ENCODE measurements around the gene FSTL4.

The FSTL4 gene

GRCh38 chr5:133423011-133423617, 189.2 kb downstream of the FSTL4 start:
- no peak for DNase-seq

- DNase-seq, result no peak
These were observed 190.5 kb downstream of the FSTL4 start for GRCh38 chr5:133421806-133422205.

GRCh38 chr5:133421394-133421793, 190.9 kb downstream of the FSTL4 start:
- DNase-seq, result peak; percentile 62

GRCh38 chr5:133420440-133421301, 191.7 kb downstream of the FSTL4 start:
- DNase-seq, result no peak

- no peak for DNase-seq
These were observed 196.4 kb downstream of the FSTL4 start for GRCh38 chr5:133415906-133416305.

- no peak for DNase-seq
These were observed 196.8 kb downstream of the FSTL4 start for GRCh38 chr5:133415506-133415905.

- DNase-seq, result no peak
These were observed 199.7 kb downstream of the FSTL4 start for GRCh38 chr5:133412661-133413060.

- DNase-seq, result no peak
These were observed 202.0 kb downstream of the FSTL4 start for GRCh38 chr5:133410335-133410828.

GRCh38 chr5:133409210-133409674, 203.1 kb downstream of the FSTL4 start:
- DNase-seq, result no peak

GRCh38 chr5:133408322-133408721, 204.0 kb downstream of the FSTL4 start:
- no peak for DNase-seq

- no peak for DNase-seq
These were observed 205.2 kb downstream of the FSTL4 start for GRCh38 chr5:133406977-133407632.

GRCh38 chr5:133406208-133406976, 205.9 kb downstream of the FSTL4 start:
- DNase-seq, result no peak

GRCh38 chr5:133405275-133406034, 206.9 kb downstream of the FSTL4 start:
- DNase-seq, result no peak

- no peak for DNase-seq
These were observed 207.6 kb downstream of the FSTL4 start for GRCh38 chr5:133404724-133405123.

GRCh38 chr5:133403741-133404364, 208.5 kb downstream of the FSTL4 start:
- no peak for DNase-seq

GRCh38 chr5:133402775-133403174, 209.6 kb downstream of the FSTL4 start:
- no peak for DNase-seq

GRCh38 chr5:133401731-133402347, 210.5 kb downstream of the FSTL4 start:
- peak; percentile 4 for DNase-seq

- peak; percentile 29 for DNase-seq
These were observed 211.4 kb downstream of the FSTL4 start for GRCh38 chr5:133400831-133401351.

- no peak for DNase-seq
These were observed 212.2 kb downstream of the FSTL4 start for GRCh38 chr5:133400120-133400519.

GRCh38 chr5:133399247-133399891, 213.0 kb downstream of the FSTL4 start:
- no peak for DNase-seq
